H1 (cell line): ENCODE measurements around the gene ARHGAP27. TPM values are rescaled to one million over a fixed set of nuclear protein-coding genes. Genes with fewer than 3 reads are reported as not detected.

ENCODE experiments used
- CTCF ChIA-PET: fragments of 300-600 bp; sonication (Branson Sonifier 250); formaldehyde crosslinking; loops from one replicate; lab custom pipeline; 2021; ENCODE audit not compliant: partially characterized antibody; lab: Charles Lee
- POLR2A ChIA-PET: fragments of 300-600 bp; sonication (Branson Sonifier 250); formaldehyde crosslinking; loops from one replicate; lab custom pipeline; 2021; ENCODE audit warnings: inconsistent platforms; ENCODE audit not compliant: partially characterized antibody; lab: Charles Lee
- DNase-seq, 2 experiments: peaks; one replicate each; pipeline versions ENCODE4 v3.0.0 to v3.0.0-alpha.2; 2010 to 2022; ENCODE audit warnings: low spot score in 2 of 2, low read depth in 1 of 2, mixed read lengths in 1 of 2
- FAIRE-seq: peaks from 2 replicates; lab custom pipeline; 2011; peaks lifted over from hg19 to GRCh38; lab: Jason Lieb, UNC
- H2AFZ ChIP-seq: 2 replicates; pipeline ENCODE4 v1.8.1; 2012; ENCODE audit warnings: low read length, inconsistent platforms
- H2AK5ac ChIP-seq: 2 replicates; pipeline ENCODE4 v1.6.1; 2013; ENCODE audit warnings: low read depth, low read length
- H2BK120ac ChIP-seq: replicated peaks from 2 replicates; pipeline ENCODE3; 2013; ENCODE audit warnings: low read depth, low read length, inconsistent platforms
- H2BK12ac ChIP-seq: 2 replicates; pipeline ENCODE4 v1.6.1; 2013; ENCODE audit warnings: low read depth, low read length
- H2BK15ac ChIP-seq: 2 replicates; pipeline ENCODE4 v1.6.1; 2013; ENCODE audit warnings: low read length
- H2BK20ac ChIP-seq: 2 replicates; pipeline ENCODE4 v1.6.1; 2013; ENCODE audit warnings: low read length
- H2BK5ac ChIP-seq: 2 replicates; pipeline ENCODE4 v1.6.1; 2013; ENCODE audit warnings: low read depth, low read length
- H3K14ac ChIP-seq: 2 replicates; pipeline ENCODE4 v1.6.1; 2013; ENCODE audit warnings: inconsistent platforms; ENCODE audit not compliant: insufficient read length
- H3K18ac ChIP-seq: 2 replicates; pipeline ENCODE4 v1.6.1; 2013; ENCODE audit warnings: low read length; ENCODE audit errors: extremely low read depth
- H3K23ac ChIP-seq: 2 replicates; pipeline ENCODE4 v1.6.1; 2013; ENCODE audit warnings: inconsistent platforms; ENCODE audit not compliant: insufficient read length
- H3K23me2 ChIP-seq: 2 replicates; pipeline ENCODE4 v1.6.1; 2013; ENCODE audit warnings: low read depth, low read length
- H3K27ac ChIP-seq: 2 replicates; pipeline ENCODE4 v1.6.1; 2011; ENCODE audit warnings: low read depth, low read length, inconsistent platforms
- H3K27me3 ChIP-seq, 4 experiments: replicated peaks in 1 of 4; 1 replicate in 1 of 4; 2 replicates in 3 of 4; pipeline versions ENCODE4 v1.6.1 to v1.8.1; 2011 to 2013; ENCODE audit warnings: low read length in 3 of 4, mild to moderate bottlenecking in 3 of 4, inconsistent platforms in 2 of 4, mixed read lengths in 2 of 4, moderate library complexity in 1 of 4; ENCODE audit not compliant: control insufficient read depth in 3 of 4, insufficient read depth in 3 of 4; ENCODE audit errors: extremely low read depth in 1 of 4
- H3K36me3 ChIP-seq, 4 experiments: 2 replicates each; pipeline versions ENCODE4 v1.6.1 to v1.8.1; 2011 to 2013; ENCODE audit warnings: mild to moderate bottlenecking in 4 of 4, low read length in 3 of 4, moderate library complexity in 2 of 4, control low read depth in 1 of 4, inconsistent platforms in 1 of 4; ENCODE audit not compliant: insufficient read depth in 4 of 4, control insufficient read depth in 2 of 4
- H3K4ac ChIP-seq: replicated peaks from 2 replicates; pipeline ENCODE3; 2013; ENCODE audit warnings: low read length, low read depth, mixed read lengths, inconsistent platforms; ENCODE audit not compliant: insufficient read length
- H3K4me1 ChIP-seq, 4 experiments: replicated peaks in 1 of 4; 1 replicate in 1 of 4; 2 replicates in 3 of 4; pipeline versions ENCODE4 v1.6.1 to v1.8.1; 2011 to 2013; ENCODE audit warnings: low read length in 3 of 4, inconsistent platforms in 2 of 4, mixed read lengths in 1 of 4; ENCODE audit not compliant: insufficient read depth in 4 of 4, control insufficient read depth in 3 of 4
- H3K4me2 ChIP-seq, 2 experiments: 2 replicates each; pipeline versions ENCODE4 v1.6.1 to v1.8.1; 2011 to 2013; ENCODE audit warnings: low read depth in 2 of 2, low read length in 2 of 2, control low read depth in 1 of 2, inconsistent platforms in 1 of 2, mild to moderate bottlenecking in 1 of 2; ENCODE audit not compliant: insufficient read depth in 1 of 2
- H3K4me3 ChIP-seq, 4 experiments: fragments of 200-600, 300-600 bp in 1 of 4; sonication (generic), shearing (Covaris generic), sonication (Bioruptor Twin) in 1 of 4; 2 replicates each; pipeline versions ENCODE4 v1.5.1 to v1.8.1; 2011 to 2016; ENCODE audit warnings: low read length in 4 of 4, low read depth in 3 of 4, control low read depth in 2 of 4, inconsistent platforms in 2 of 4, mild to moderate bottlenecking in 2 of 4, mixed read lengths in 1 of 4, moderate library complexity in 1 of 4; ENCODE audit not compliant: insufficient read depth in 2 of 4; ENCODE audit errors: extremely low read depth in 1 of 4
- H3K56ac ChIP-seq: replicated peaks from 2 replicates; pipeline ENCODE3; 2013; ENCODE audit warnings: low read depth, mild to moderate bottlenecking, mixed read lengths, low read length, inconsistent platforms; ENCODE audit not compliant: insufficient read length
- H3K79me1 ChIP-seq: 2 replicates; pipeline ENCODE4 v1.6.1; 2013; ENCODE audit warnings: low read depth, low read length, control low read depth
- H3K79me2 ChIP-seq, 2 experiments: 2 replicates each; pipeline versions ENCODE4 v1.6.1 to v1.8.1; 2012 to 2013; ENCODE audit warnings: low read length in 2 of 2, mild to moderate bottlenecking in 2 of 2, inconsistent platforms in 1 of 2; ENCODE audit not compliant: insufficient read depth in 2 of 2, control insufficient read depth in 1 of 2
- H3K9ac ChIP-seq, 4 experiments: replicated peaks in 1 of 4; 1 replicate in 1 of 4; 2 replicates in 3 of 4; pipeline versions ENCODE4 v1.6.1 to v1.8.1; 2011 to 2013; ENCODE audit warnings: low read depth in 3 of 4, low read length in 3 of 4, control low read depth in 2 of 4, mild to moderate bottlenecking in 2 of 4, moderate library complexity in 2 of 4, inconsistent platforms in 1 of 4; ENCODE audit errors: extremely low read depth in 1 of 4
- H3K9me3 ChIP-seq, 2 experiments: 2 replicates each; pipeline versions ENCODE4 v1.6.1 to v1.8.1; 2012 to 2013; ENCODE audit warnings: mild to moderate bottlenecking in 2 of 2, moderate library complexity in 2 of 2, control low read depth in 1 of 2, inconsistent platforms in 1 of 2, low read depth in 1 of 2, low read length in 1 of 2, mixed read lengths in 1 of 2; ENCODE audit not compliant: insufficient read depth in 2 of 2
- H4K20me1 ChIP-seq, 2 experiments: replicated peaks in 1 of 2; 2 replicates each; pipeline versions ENCODE3 to v1.8.1; 2011 to 2013; ENCODE audit warnings: inconsistent platforms in 2 of 2, low read length in 2 of 2, mild to moderate bottlenecking in 1 of 2; ENCODE audit not compliant: insufficient read depth in 2 of 2, control insufficient read depth in 1 of 2
- H4K5ac ChIP-seq: 2 replicates; pipeline ENCODE4 v1.6.1; 2013; ENCODE audit warnings: low read length, low read depth, mixed read lengths, inconsistent platforms; ENCODE audit not compliant: insufficient read length
- H4K8ac ChIP-seq: 2 replicates; pipeline ENCODE4 v1.8.0; 2013; ENCODE audit warnings: mild to moderate bottlenecking, moderate library complexity, low read length, inconsistent platforms; ENCODE audit not compliant: insufficient read depth; ENCODE audit errors: extremely low read depth
- H4K91ac ChIP-seq: replicated peaks from 2 replicates; pipeline ENCODE3; 2013; ENCODE audit warnings: low read length, mixed read lengths, inconsistent platforms; ENCODE audit not compliant: insufficient read length
- HDAC2 ChIP-seq, 2 experiments: fragments of 300-600 bp in 1 of 2; sonication (generic) in 1 of 2; IDR thresholded peaks; 2 replicates each; pipeline ENCODE4 v1.6.1; 2011 to 2012; ENCODE audit warnings: low read depth in 2 of 2, low read length in 2 of 2, mild to moderate bottlenecking in 2 of 2, moderate library complexity in 2 of 2, borderline replicate concordance in 1 of 2, inconsistent platforms in 1 of 2
- KDM1A ChIP-seq: fragments of 200-600, 300-600 bp; sonication (generic); IDR thresholded peaks from 2 replicates; pipeline ENCODE4 v1.7.1; 2016; ENCODE audit warnings: mild to moderate bottlenecking, low read length, borderline replicate concordance
- WGBS, 2 experiments: shearing (Covaris generic) in 1 of 2; methylation state at CpG; one replicate each; pipeline versions ENCODE4 v1.1.6 to v1.1.7; 2013 to 2015; ENCODE audit warnings: low lambda C conversion rate in 2 of 2, mixed read lengths in 2 of 2, inconsistent platforms in 1 of 2, low coverage in 1 of 2, missing lambda C conversion rate in 1 of 2; ENCODE audit not compliant: insufficient replicate concordance in 2 of 2, insufficient coverage in 1 of 2, insufficient read length in 1 of 2; ENCODE audit errors: extremely low coverage in 1 of 2, missing lambda C conversion rate in 1 of 2; 5-methylcytosine and 5-hydroxymethylcytosine counted together
- polyA plus RNA-seq, 7 experiments: library from polyadenylated mRNA; depleted of rRNA in 3 of 7; stranded (reverse) in 5 of 7; unstranded in 2 of 7; fragments of >200 nt in 5 of 7; fragments of 200-250 nt in 2 of 7; gene quantifications; 1 replicate in 5 of 7; 2 replicates in 1 of 7; 4 replicates in 1 of 7; pipeline versions ENCODE4 v1.2.1 to v1.2.3, GENCODE V29; 2011 to 2013; ENCODE audit warnings: missing spikeins in 2 of 7, mixed read lengths in 2 of 7
- total RNA-seq: library from RNA; stranded (reverse); fragmentation: NEBNext Ultra II Directional; extraction: Animal tissue kit (Norgen Biotek cat#: 25700); gene quantifications from 2 replicates; pipeline ENCODE4 v1.2.1, GENCODE V29; 2021

The ARHGAP27 gene
- total and polyA plus RNA-seq, 2 of the 8 experiments (the other 6 are each of a cell fraction or from before 2014, with no cell fraction given), result 11.6 to 13.1 TPM

- Histone ChIP-seq H3K9ac (no peak overlapping the region), H2BK15ac (no peak overlapping the region), H3K18ac (no peak overlapping the region), H3K79me1 (no peaks in the 10 kb centered on the region), H3K14ac (no peak overlapping the region), H3K23me2 (no peaks in the 10 kb centered on the region), H4K20me1 (no peaks in the 10 kb centered on the region), H3K4me3 (no peak overlapping the region), H3K36me3 (no peaks in the 10 kb centered on the region), H4K5ac (no peak overlapping the region), H3K4me1 (peaks cover 2 to 8% (median 4%) of the 10 kb centered on the region in 4 experiments; a peak in 6 of 7 replicates), H3K4ac (no peak overlapping the region), H2AFZ (0 out of 2 replicates have a peak overlapping the region, but pooled peaks have one; percentile 5), H2BK20ac (0 out of 2 replicates have a peak overlapping the region, but pooled peaks have one; percentile 32), H2AK5ac (no peak overlapping the region), H3K23ac (no peak overlapping the region), H3K56ac (no peak overlapping the region), H3K27ac (no peak overlapping the region), H3K79me2 (no peaks in the 10 kb centered on the region), H4K91ac (no peak overlapping the region), H2BK120ac (no peak overlapping the region), H3K27me3 (no peaks in the 10 kb centered on the region), H3K9me3 (no peaks in the 10 kb centered on the region), H4K8ac (no peak overlapping the region), H2BK12ac (peak overlapping the region; percentile 50; the same call in 1 of the 2 replicates), H2BK5ac (no peak overlapping the region), H3K4me2 (no peak overlapping the region)
- DNase-seq (no peak), FAIRE-seq (no peak)
- ChIA-PET CTCF (interaction anchor here (0.8 to 1.7 kb wide), 6 partner anchors 9 to 90 kb away, joined by 3 to 8 read pairs (median 3); no protein-coding TSS in a partner anchor), POLR2A (interaction anchor here (1.1 to 1.7 kb wide), 2 partner anchors 29 to 197 kb away, joined by 4 to 5 read pairs; partner anchors contain the start of genes HEXIM1 and MAP3K14)
- WGBS, 2 experiments, result 88% methylated on average over 3 of the region's 3 CpGs; no CpG with 5 or more reads in 1 of the 2 experiments
- TF ChIP-seq KDM1A, result no peak
- TF ChIP-seq HDAC2 (IDR thresholded peaks at IDR 0.05; ENCODE audit: borderline replicate concordance in 1 of 2, low read depth in 2 of 2, low read length in 2 of 2), result no peak
These were observed 87.0 kb downstream of the ARHGAP27 start for GRCh38 chr17:45345554-45346215.
